HG02973 (cell line): ENCODE results near the gene ERBB4.

Experiments used
- ATAC-seq: cut with Tn5 transposase; IDR thresholded peaks from one replicate; pipeline ENCODE4 v1.9.1; 2021; ENCODE audit warnings: moderate library complexity; ENCODE audit not compliant: unreplicated experiment

Gene ERBB4

GRCh38 chr2:211328126-211328525, 1210.5 kb downstream of the ERBB4 start:
- no peak for ATAC-seq
